Uterus (tissue), 4 donors: ENCODE data around the gene SERPINA4. TPM values are rescaled to one million over a fixed set of nuclear protein-coding genes. Genes with fewer than 3 reads are reported as not detected.

Experiments
- DNase-seq, 2 donors: peaks; one replicate each; pipeline ENCODE4 v3.0.0-alpha.2; 2019 to 2020
- H3K27ac ChIP-seq, 2 donors: fragments of 200-600 bp; sonication (generic); 1 replicate in 1 of 2; 2 replicates in 1 of 2; pipeline ENCODE4 v1.5.1; 2016 to 2018
- H3K27me3 ChIP-seq, 2 donors: fragments of 200-600 bp; sonication (generic); one replicate each; pipeline ENCODE4 v1.5.1; 2018 to 2019; ENCODE audit warnings: control low read depth in 1 of 2
- H3K36me3 ChIP-seq, 2 donors: fragments of 200-600 bp; sonication (generic); one replicate each; pipeline ENCODE4 v1.5.1; 2019; ENCODE audit warnings: control low read depth in 1 of 2
- H3K4me1 ChIP-seq, 2 donors: fragments of 200-600 bp; sonication (generic); one replicate each; pipeline ENCODE4 v1.5.1; 2018 to 2019; ENCODE audit warnings: control low read depth in 1 of 2
- H3K4me3 ChIP-seq, 2 donors: fragments of 200-600 bp; sonication (generic); 1 replicate in 1 of 2; 2 replicates in 1 of 2; pipeline ENCODE4 v1.5.1; 2018 to 2019; ENCODE audit warnings: mild to moderate bottlenecking in 1 of 2
- H3K9me3 ChIP-seq, 2 donors: fragments of 200-600 bp; sonication (generic); one replicate each; pipeline ENCODE4 v1.5.1; 2019; ENCODE audit warnings: control low read depth in 1 of 2
- POLR2A ChIP-seq, 2 donors: fragments of 450-650 bp; IDR thresholded peaks; one replicate each; pipeline ENCODE4 v1.6.1; 2016; ENCODE audit warnings: antibody characterized with exemption in 2 of 2, mild to moderate bottlenecking in 1 of 2, moderate library complexity in 1 of 2
- intact Hi-C: fragments of 100-400 bp; cut with DNase I; formaldehyde crosslinking; loops from one replicate; pipeline ENCODE4 v1.15.1; 2023; ENCODE audit warnings: low total_unique reads
- total RNA-seq, 4 donors: library from RNA; depleted of rRNA in 3 of 4; stranded (reverse); fragments of >200 nt in 3 of 4; gene quantifications; one replicate each; pipeline versions ENCODE4 v1.1.0 to v1.2.4, GENCODE V29; 2014 to 2023
- TF ChIP-seq, protein P1 (sequence below), 4 experiments: fragments of 200-600 bp in 2 of 4; fragments of 450-650 bp in 2 of 4; sonication (generic) in 2 of 4; IDR thresholded peaks; one replicate each; pipeline ENCODE4 v1.5.1; 2016 to 2019; ENCODE audit warnings: antibody characterized with exemption in 4 of 4, mild to moderate bottlenecking in 2 of 4, moderate library complexity in 1 of 4
- donor health status: DM: yes; HTN: yes; CAD: no.

Gene SERPINA4
- total RNA-seq, 4 donors from 2014 or later, result 0.28 TPM; not detected in 3

GRCh38 chr14:94539181-94539580 lies 22.1 kb upstream of the SERPINA4 start:
- no peaks in the 10 kb centered on the region for H3K9me3 ChIP-seq
- H3K27me3 ChIP-seq, result no peaks in the 10 kb centered on the region
- intact Hi-C loops, result no loop called here
- H3K4me1 ChIP-seq, result no peaks in the 10 kb centered on the region
- peak in 1 of 2 donors; percentile 2 for DNase-seq
- no peak overlapping the region for H3K27ac ChIP-seq
- H3K4me3 ChIP-seq, result no peak overlapping the region
- H3K36me3 ChIP-seq, result no peaks in the 10 kb centered on the region
- TF ChIP-seq, protein P1, sequence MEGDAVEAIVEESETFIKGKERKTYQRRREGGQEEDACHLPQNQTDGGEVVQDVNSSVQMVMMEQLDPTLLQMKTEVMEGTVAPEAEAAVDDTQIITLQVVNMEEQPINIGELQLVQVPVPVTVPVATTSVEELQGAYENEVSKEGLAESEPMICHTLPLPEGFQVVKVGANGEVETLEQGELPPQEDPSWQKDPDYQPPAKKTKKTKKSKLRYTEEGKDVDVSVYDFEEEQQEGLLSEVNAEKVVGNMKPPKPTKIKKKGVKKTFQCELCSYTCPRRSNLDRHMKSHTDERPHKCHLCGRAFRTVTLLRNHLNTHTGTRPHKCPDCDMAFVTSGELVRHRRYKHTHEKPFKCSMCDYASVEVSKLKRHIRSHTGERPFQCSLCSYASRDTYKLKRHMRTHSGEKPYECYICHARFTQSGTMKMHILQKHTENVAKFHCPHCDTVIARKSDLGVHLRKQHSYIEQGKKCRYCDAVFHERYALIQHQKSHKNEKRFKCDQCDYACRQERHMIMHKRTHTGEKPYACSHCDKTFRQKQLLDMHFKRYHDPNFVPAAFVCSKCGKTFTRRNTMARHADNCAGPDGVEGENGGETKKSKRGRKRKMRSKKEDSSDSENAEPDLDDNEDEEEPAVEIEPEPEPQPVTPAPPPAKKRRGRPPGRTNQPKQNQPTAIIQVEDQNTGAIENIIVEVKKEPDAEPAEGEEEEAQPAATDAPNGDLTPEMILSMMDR (IDR thresholded peaks at IDR 0.05), result no peak
- TF ChIP-seq POLR2A (IDR thresholded peaks at IDR 0.05), result no peak

DNA sequence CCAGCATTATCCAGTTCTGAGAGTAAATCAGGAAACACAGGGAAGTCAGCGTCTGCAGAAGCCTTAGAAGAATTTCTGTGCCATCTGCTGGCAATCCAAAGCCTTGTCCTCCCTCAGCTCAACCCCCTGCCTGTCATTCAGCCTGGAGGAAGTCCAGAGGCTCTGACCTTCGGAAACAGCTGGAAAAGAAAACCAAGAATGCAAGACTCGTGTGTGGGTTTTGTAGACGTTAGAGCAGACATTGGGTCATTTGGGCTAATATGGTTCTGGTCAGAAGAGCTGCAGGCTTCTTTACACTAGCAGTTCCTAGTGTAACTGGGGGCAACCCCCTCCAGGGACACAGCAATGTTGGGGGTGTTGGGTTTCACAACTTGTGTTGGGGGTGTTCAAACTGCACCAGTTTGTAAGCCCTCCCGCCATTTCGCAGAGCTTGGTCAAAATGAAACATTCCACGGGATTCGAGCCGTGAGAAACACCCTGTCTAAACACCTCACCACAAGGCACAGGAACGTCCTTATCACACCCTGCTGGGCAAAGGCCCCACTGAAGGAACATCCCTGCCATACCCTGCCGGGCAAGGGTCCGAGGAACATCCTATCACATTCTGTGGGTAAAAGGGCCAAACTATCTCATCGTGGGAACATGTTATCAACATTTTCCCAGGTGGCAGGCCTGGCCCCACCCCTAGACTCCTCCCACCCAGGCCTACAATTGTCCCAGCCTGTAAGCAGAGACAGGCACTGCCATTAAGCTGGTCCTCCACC lies 21.0 kb upstream of the SERPINA4 start:
- Histone ChIP-seq H3K36me3 (no peaks in the 10 kb centered on the region), H3K4me3 (no peak overlapping the region), H3K4me1 (no peaks in the 10 kb centered on the region), H3K27ac (no peak overlapping the region), H3K27me3 (no peaks in the 10 kb centered on the region), H3K9me3 (no peaks in the 10 kb centered on the region)
- no peak for TF ChIP-seq POLR2A (IDR thresholded peaks at IDR 0.05)
- TF ChIP-seq, protein P1 (IDR thresholded peaks at IDR 0.05), result no peak
- no peak for DNase-seq
- intact Hi-C loops, result no loop called here

DNA sequence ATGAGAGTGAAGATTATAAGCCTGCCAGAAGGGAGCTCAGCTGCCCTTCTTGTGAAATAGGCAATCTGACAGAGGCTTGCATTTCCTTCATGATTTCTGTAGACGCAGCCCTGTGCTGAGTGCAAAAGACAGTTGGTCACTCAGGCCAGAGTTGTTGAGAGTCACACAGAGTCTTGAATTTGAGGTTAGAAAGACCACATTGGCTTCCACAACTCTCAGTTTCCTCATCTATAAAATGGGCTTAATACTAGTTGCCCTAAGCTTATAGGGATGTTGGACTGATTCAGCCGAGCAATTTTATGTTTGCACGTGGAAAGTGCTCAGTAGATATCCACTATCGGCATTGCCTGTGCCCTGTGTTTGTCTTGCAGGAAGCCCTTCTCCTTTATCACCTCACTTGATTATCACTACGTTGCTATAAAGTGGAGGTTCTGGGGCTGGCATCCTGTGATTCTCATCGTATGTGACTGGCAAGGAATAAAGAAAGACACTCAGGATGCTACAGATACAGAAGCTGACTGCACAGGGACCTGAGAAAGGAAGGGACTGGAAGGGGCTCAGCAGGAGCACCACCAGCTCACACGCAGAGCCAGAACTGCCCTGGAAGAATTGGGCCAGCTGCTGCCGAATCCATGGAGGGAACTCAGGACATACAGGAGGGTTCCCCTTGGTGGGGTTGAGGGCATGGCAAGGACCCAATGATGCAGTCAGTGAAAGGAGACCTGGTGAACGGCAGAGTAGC lies 19.8 kb upstream of the SERPINA4 start:
- no peaks in the 10 kb centered on the region for H3K4me1 ChIP-seq
- intact Hi-C loops, result no loop called here
- TF ChIP-seq, protein P1 (IDR thresholded peaks at IDR 0.05), result no peak
- TF ChIP-seq POLR2A (IDR thresholded peaks at IDR 0.05), result no peak
- H3K9me3 ChIP-seq, result no peaks in the 10 kb centered on the region
- H3K4me3 ChIP-seq, result no peak overlapping the region
- H3K27me3 ChIP-seq, result no peaks in the 10 kb centered on the region
- DNase-seq, result no peak
- no peaks in the 10 kb centered on the region for H3K36me3 ChIP-seq
- H3K27ac ChIP-seq, result no peak overlapping the region

- Histone ChIP-seq H3K4me1 (no peaks in the 10 kb centered on the region), H3K27ac (no peak overlapping the region), H3K9me3 (no peaks in the 10 kb centered on the region), H3K27me3 (no peaks in the 10 kb centered on the region), H3K4me3 (no peak overlapping the region), H3K36me3 (no peaks in the 10 kb centered on the region)
- no peak for DNase-seq
- intact Hi-C loops, result no loop called here
- TF ChIP-seq POLR2A (IDR thresholded peaks at IDR 0.05), result no peak
- TF ChIP-seq, protein P1 (IDR thresholded peaks at IDR 0.05), result no peak
Measured at GRCh38 chr14:94542111-94542810, 19.0 kb upstream of the SERPINA4 start.
